Kidney epithelial cell (primary cell): ENCODE measurements around the gene HNRNPA0. TPM values are rescaled to one million over a fixed set of nuclear protein-coding genes. Genes with fewer than 3 reads are reported as not detected.

Experiments used
- DNase-seq: peaks from one replicate; pipeline ENCODE4 v3.0.0-alpha.2; 2010; ENCODE audit warnings: low read depth
- H3K27me3 ChIP-seq: 2 replicates; pipeline ENCODE4 v1.6.0; 2011; ENCODE audit warnings: low read length; ENCODE audit not compliant: control insufficient read depth, insufficient read depth
- H3K36me3 ChIP-seq: 2 replicates; pipeline ENCODE4 v1.5.1; 2011; ENCODE audit warnings: low read length; ENCODE audit not compliant: control insufficient read depth, insufficient read depth
- H3K4me3 ChIP-seq: 2 replicates; pipeline ENCODE4 v1.5.1; 2011; ENCODE audit warnings: low read depth, mild to moderate bottlenecking, control low read depth, low read length
- CTCF ChIP-seq: IDR thresholded peaks from 2 replicates; pipeline ENCODE4 v1.5.1; 2011; ENCODE audit warnings: mild to moderate bottlenecking, moderate library complexity, low read length, control low read depth, inconsistent platforms; ENCODE audit not compliant: insufficient read depth, poor library complexity, severe bottlenecking
- total RNA-seq: library from RNA; depleted of rRNA; stranded (reverse); fragments of >200 nt; gene quantifications from 2 replicates; pipeline ENCODE4 v1.2.3, GENCODE V29; 2015

Gene HNRNPA0
- total RNA-seq, 1 donor from 2014 or later, result 14.7 TPM

DNA sequence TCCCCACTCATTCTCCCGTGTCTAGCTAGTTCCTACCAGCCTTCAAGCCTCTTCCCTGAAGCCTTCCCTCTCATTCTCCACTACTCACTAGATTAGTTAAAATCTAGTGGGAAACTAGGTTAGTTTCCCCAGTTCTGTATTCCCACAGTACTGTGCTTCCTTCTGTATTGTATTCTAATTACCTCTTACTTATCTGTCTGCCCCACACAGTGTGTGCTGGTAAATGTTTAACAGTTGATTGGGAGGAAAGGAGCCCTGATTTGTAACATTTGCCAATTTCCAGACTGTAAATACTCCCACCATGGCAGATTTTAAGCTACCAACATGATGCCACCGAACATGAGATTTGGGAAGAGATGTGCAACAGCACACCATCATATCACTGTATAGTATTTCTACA lies 26.5 kb downstream of the HNRNPA0 start:
- Histone ChIP-seq H3K4me3 (no peak overlapping the region), H3K36me3 (no peaks in the 10 kb centered on the region), H3K27me3 (no peaks in the 10 kb centered on the region)
- no peak for TF ChIP-seq CTCF
- DNase-seq, result no peak

- no peak for DNase-seq
- Histone ChIP-seq H3K36me3 (no peaks in the 10 kb centered on the region), H3K27me3 (no peaks in the 10 kb centered on the region), H3K4me3 (no peak overlapping the region)
- TF ChIP-seq CTCF, result no peak
Measured at GRCh38 chr5:137724251-137724650, 29.9 kb downstream of the HNRNPA0 start.

GRCh38 chr5:137718611-137719010 lies 35.6 kb downstream of the HNRNPA0 start:
- no peaks in the 10 kb centered on the region for H3K27me3 ChIP-seq
- no peak for TF ChIP-seq CTCF
- H3K36me3 ChIP-seq, result no peaks in the 10 kb centered on the region
- no peak overlapping the region for H3K4me3 ChIP-seq
- no peak for DNase-seq

- no peak for TF ChIP-seq CTCF
- no peak overlapping the region for H3K4me3 ChIP-seq
Measured at GRCh38 chr5:137716337-137716736, 37.8 kb downstream of the HNRNPA0 start.

DNA sequence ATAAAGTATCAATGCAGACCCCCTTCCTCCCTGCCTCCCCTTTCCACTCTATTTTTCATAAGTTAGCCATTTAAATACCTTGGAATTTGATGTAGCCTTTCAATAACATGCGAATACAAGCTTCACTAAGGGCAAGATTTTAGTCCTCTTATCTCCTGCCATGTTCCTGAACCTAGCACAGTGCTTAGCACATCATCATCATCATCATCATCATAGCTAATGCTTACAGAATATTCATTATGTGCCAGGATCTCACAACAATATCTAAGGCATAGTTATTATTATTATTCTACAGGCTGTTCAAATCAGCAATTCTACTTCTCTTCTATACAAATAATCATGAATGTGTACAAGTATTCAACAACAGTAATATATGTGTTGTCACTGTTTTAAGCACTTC lies 38.7 kb downstream of the HNRNPA0 start:
- no peak overlapping the region for H3K4me3 ChIP-seq
- no peak for TF ChIP-seq CTCF
- no peaks in the 10 kb centered on the region for H3K36me3 ChIP-seq
- no peaks in the 10 kb centered on the region for H3K27me3 ChIP-seq
- DNase-seq, result no peak

More at GRCh38 chr5:137716337-137716736, 37.8 kb downstream of the HNRNPA0 start:
- Histone ChIP-seq H3K27me3 (no peaks in the 10 kb centered on the region), H3K36me3 (no peaks in the 10 kb centered on the region)
- DNase-seq, result no peak

DNA sequence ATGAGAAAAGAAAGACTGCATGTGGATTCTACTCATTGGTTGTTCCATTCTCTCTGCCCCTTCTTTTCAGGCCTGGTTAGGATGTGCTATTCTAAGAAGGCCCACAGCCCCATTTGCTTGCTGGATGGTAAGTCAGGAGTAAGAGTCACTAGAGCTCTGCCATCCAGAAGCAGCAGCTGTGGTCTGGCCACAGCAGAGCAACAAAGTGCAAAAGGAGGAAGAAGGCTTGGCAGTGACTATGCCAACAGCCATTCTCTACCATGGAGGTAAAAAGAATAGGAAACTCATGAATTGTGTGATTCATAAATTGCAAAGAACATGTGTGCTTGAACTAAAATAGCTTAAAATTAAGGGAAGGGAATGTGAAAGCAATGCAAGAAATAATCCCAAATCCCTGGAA lies 39.2 kb downstream of the HNRNPA0 start:
- no peak for TF ChIP-seq CTCF
- no peak for DNase-seq
- no peak overlapping the region for H3K4me3 ChIP-seq
- no peaks in the 10 kb centered on the region for H3K27me3 ChIP-seq
- H3K36me3 ChIP-seq, result no peaks in the 10 kb centered on the region
